ENCODE measurements around the gene STX11. TPM values are rescaled to one million over a fixed set of nuclear protein-coding genes. Genes with fewer than 3 reads are reported as not detected.

The STX11 gene
- polyA plus RNA-seq, 2 of the 4 experiments (the other 2 are of a cell fraction): 0.36 to 0.78 TPM

DNA sequence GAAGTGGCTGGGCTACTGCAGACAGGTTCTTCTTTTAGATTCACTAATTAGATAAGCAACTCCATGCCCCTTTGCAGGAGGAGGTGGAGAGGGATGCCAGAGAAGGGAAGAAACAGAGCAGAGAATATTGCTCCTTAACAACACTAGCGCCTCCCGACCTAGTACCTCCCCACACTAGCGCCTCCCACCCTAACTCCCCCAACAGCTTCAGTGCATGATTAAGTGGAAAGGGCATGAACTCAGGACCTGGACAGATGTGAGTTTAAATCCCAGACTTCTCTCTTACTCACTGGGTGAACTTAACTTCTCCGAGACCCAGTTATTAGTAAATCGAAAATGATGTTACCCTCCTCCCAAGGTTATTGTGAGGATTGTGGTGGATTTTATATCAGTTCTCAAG lies 25.7 kb downstream of the STX11 start:
- H3K27ac ChIP-seq: no peak overlapping the region
- no peak for ATAC-seq
- CTCF ChIA-PET: no interaction called here

GRCh38 chr6:144177726-144178125 lies 27.4 kb downstream of the STX11 start:
- Histone ChIP-seq H3K9me3 (no peaks in the 10 kb centered on the region), H3K4me2 (no peak overlapping the region), H3K27ac (no peak overlapping the region), H3K4me1 (no peaks in the 10 kb centered on the region), H3K4me3 (no peak overlapping the region)
- ATAC-seq (no peak), FAIRE-seq (no peak), DNase-seq (ENCODE audit: low read depth in 1 of 2, low spot score in 1 of 2) (no peak)
- TF ChIP-seq RNF2 (IDR thresholded peaks at IDR 0.05; ENCODE audit: borderline replicate concordance, low read depth) (no peak), MAFK (IDR thresholded peaks at IDR 0.05; ENCODE audit: partially characterized antibody) (no peak), PHF8 (IDR thresholded peaks at IDR 0.05; ENCODE audit: borderline replicate concordance, low read depth) (no peak), CBX8 (IDR thresholded peaks at IDR 0.05) (no peak), RFX5 (IDR thresholded peaks at IDR 0.05) (no peak), RAD21 (conservative IDR thresholded peaks at IDR 0.05 in 1 of 2, IDR thresholded peaks at IDR 0.05 in 1 of 2) (no peak), TP53 (CRISPR knock-in tag; IDR thresholded peaks at IDR 0.05) (no peak), FOSL2 (IDR thresholded peaks at IDR 0.05) (no peak), FOSL2 (CRISPR knock-in tag; IDR thresholded peaks at IDR 0.05) (no peak), CHD2 (IDR thresholded peaks at IDR 0.05; ENCODE audit: low read length, partially characterized antibody) (no peak), NPAS2 (CRISPR knock-in tag; IDR thresholded peaks at IDR 0.05; ENCODE audit: borderline replicate concordance) (no peak), ZSCAN20 (CRISPR knock-in tag; IDR thresholded peaks at IDR 0.05) (no peak), EHMT2 (IDR thresholded peaks at IDR 0.05; ENCODE audit: low read depth) (no peak), NFE2L2 (conservative IDR thresholded peaks at IDR 0.05; ENCODE audit: low read length) (no peak), MYC (IDR thresholded peaks at IDR 0.05; ENCODE audit: borderline replicate concordance, low read length) (no peak), USF2 (IDR thresholded peaks at IDR 0.05) (no peak), KDM5A (IDR thresholded peaks at IDR 0.05) (no peak), PBX3 (IDR thresholded peaks at IDR 0.05) (no peak)
- TF ChIP-seq, protein P1, sequence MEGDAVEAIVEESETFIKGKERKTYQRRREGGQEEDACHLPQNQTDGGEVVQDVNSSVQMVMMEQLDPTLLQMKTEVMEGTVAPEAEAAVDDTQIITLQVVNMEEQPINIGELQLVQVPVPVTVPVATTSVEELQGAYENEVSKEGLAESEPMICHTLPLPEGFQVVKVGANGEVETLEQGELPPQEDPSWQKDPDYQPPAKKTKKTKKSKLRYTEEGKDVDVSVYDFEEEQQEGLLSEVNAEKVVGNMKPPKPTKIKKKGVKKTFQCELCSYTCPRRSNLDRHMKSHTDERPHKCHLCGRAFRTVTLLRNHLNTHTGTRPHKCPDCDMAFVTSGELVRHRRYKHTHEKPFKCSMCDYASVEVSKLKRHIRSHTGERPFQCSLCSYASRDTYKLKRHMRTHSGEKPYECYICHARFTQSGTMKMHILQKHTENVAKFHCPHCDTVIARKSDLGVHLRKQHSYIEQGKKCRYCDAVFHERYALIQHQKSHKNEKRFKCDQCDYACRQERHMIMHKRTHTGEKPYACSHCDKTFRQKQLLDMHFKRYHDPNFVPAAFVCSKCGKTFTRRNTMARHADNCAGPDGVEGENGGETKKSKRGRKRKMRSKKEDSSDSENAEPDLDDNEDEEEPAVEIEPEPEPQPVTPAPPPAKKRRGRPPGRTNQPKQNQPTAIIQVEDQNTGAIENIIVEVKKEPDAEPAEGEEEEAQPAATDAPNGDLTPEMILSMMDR (IDR thresholded peaks at IDR 0.05): no peak
- TF ChIP-seq, protein P2, sequence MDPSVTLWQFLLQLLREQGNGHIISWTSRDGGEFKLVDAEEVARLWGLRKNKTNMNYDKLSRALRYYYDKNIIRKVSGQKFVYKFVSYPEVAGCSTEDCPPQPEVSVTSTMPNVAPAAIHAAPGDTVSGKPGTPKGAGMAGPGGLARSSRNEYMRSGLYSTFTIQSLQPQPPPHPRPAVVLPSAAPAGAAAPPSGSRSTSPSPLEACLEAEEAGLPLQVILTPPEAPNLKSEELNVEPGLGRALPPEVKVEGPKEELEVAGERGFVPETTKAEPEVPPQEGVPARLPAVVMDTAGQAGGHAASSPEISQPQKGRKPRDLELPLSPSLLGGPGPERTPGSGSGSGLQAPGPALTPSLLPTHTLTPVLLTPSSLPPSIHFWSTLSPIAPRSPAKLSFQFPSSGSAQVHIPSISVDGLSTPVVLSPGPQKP (IDR thresholded peaks at IDR 0.05; ENCODE audit: low read depth, low read length): no peak
- ChIA-PET CTCF (no interaction called here), POLR2A (no interaction called here)
- 59% methylated on average over 3 of the region's 3 CpGs for WGBS (ENCODE audit: missing lambda C conversion rate)

More for the DNA sequence above, 25.7 kb downstream of the STX11 start:
- DNase-seq (ENCODE audit: low read depth in 1 of 2, low spot score in 1 of 2) (no peak), FAIRE-seq (no peak)
- Histone ChIP-seq H3K4me3 (no peak overlapping the region), H3K4me2 (no peak overlapping the region), H3K4me1 (no peaks in the 10 kb centered on the region), H3K9me3 (no peaks in the 10 kb centered on the region)
- POLR2A ChIA-PET: no interaction called here
- WGBS (ENCODE audit: missing lambda C conversion rate): 78% methylated on average over 5 of the region's 5 CpGs
- TF ChIP-seq TFCP2L1 (CRISPR knock-in tag; IDR thresholded peaks at IDR 0.05) (no peak), BHLHE40 (IDR thresholded peaks at IDR 0.05; ENCODE audit: low read depth, low read length) (no peak), JUNB (IDR thresholded peaks at IDR 0.05) (no peak), HOXB5 (CRISPR knock-in tag; IDR thresholded peaks at IDR 0.05) (no peak), RARB (CRISPR knock-in tag; IDR thresholded peaks at IDR 0.05) (no peak), KDM1A (IDR thresholded peaks at IDR 0.05; ENCODE audit: low read depth) (no peak), CBX8 (IDR thresholded peaks at IDR 0.05) (no peak)
- TF ChIP-seq, protein P3, sequence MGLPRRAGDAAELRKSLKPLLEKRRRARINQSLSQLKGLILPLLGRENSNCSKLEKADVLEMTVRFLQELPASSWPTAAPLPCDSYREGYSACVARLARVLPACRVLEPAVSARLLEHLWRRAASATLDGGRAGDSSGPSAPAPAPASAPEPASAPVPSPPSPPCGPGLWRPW (IDR thresholded peaks at IDR 0.05): no peak

All from A549 (cell line).